HUDEP-2 (cell line): ENCODE measurements around the gene PLCL2.

Source experiments
- DNase-seq, 76 experiments: peaks; one replicate each; lab custom pipeline; 2025; ENCODE audit not compliant: unreplicated experiment in 76 of 76; lab: John Stamatoyannopoulos, UW

Gene PLCL2

GRCh38 chr3:17063596-17063995 lies 178.8 kb downstream of the PLCL2 start:
- DNase-seq, result no peak

GRCh38 chr3:17065315-17065714 lies 180.6 kb downstream of the PLCL2 start:
- DNase-seq, result no peak

GRCh38 chr3:17065881-17066280 lies 181.1 kb downstream of the PLCL2 start:
- no peak for DNase-seq

GRCh38 chr3:17069754-17070153 lies 185.0 kb downstream of the PLCL2 start:
- DNase-seq, result no peak

GRCh38 chr3:17070161-17070959 lies 185.6 kb downstream of the PLCL2 start:
- DNase-seq, result no peak

GRCh38 chr3:17074559-17074958 lies 189.8 kb downstream of the PLCL2 start:
- DNase-seq, result no peak

GRCh38 chr3:17075358-17075757 lies 190.6 kb downstream of the PLCL2 start:
- no peak for DNase-seq

- peak in 3 of 76 experiments; percentile 13 to 22 (median 18) for DNase-seq
Observed at GRCh38 chr3:17075907-17076306, 191.2 kb downstream of the PLCL2 start.

- DNase-seq, result no peak
Observed at GRCh38 chr3:17076940-17077605, 192.3 kb downstream of the PLCL2 start.

GRCh38 chr3:17077606-17078005 lies 192.9 kb downstream of the PLCL2 start:
- no peak for DNase-seq

GRCh38 chr3:17078926-17079465 lies 194.2 kb downstream of the PLCL2 start:
- no peak for DNase-seq

- DNase-seq, result no peak
Observed at GRCh38 chr3:17079933-17080332, 195.2 kb downstream of the PLCL2 start.

GRCh38 chr3:17081520-17081919 lies 196.8 kb downstream of the PLCL2 start:
- DNase-seq, result no peak

- DNase-seq, result no peak
Observed at GRCh38 chr3:17087509-17087908, 202.8 kb downstream of the PLCL2 start.

- no peak for DNase-seq
Observed at GRCh38 chr3:17088017-17088416, 203.3 kb downstream of the PLCL2 start.

- DNase-seq, result no peak
Observed at GRCh38 chr3:17088602-17089313, 204.0 kb downstream of the PLCL2 start.

- no peak for DNase-seq
Observed at GRCh38 chr3:17089314-17089700, 204.6 kb downstream of the PLCL2 start.

GRCh38 chr3:17090280-17090983 lies 205.7 kb downstream of the PLCL2 start:
- no peak for DNase-seq

- DNase-seq, result no peak
Observed at GRCh38 chr3:17091910-17092582, 207.3 kb downstream of the PLCL2 start.

GRCh38 chr3:17092583-17092933 lies 207.8 kb downstream of the PLCL2 start:
- DNase-seq, result no peak
